ENCODE data around the gene PLEK.
A peak's percentile ranks its signal among the peaks of the same experiment; 100 is the strongest.
"Not testable (repeated sequence)": the region's sequence is repeated elsewhere in the genome, so short reads cannot be mapped to it uniquely, and the experiment has no call there.

Gene PLEK

GRCh38 chr2:68365087-68365486 lies at the start of gene PLEK:
Gene PLEK (plus strand): TSS chr2:68365282. CDS start chr2:68365352, 70 bp downstream.
- DNase-seq = no peak

GRCh38 chr2:68316111-68316510 lies 49.0 kb upstream of the PLEK start:
- DNase-seq = no peak

- no peak for DNase-seq
Measured at GRCh38 chr2:68317971-68318913, 46.8 kb upstream of the PLEK start.

GRCh38 chr2:68318914-68319397 lies 46.1 kb upstream of the PLEK start:
- no peak for DNase-seq

GRCh38 chr2:68319398-68320117 lies 45.5 kb upstream of the PLEK start, which contains the start of gene CNRIP1:
Gene CNRIP1 (minus strand): TSS chr2:68319949. CDS start chr2:68319400, 549 bp downstream.
- DNase-seq = peak; percentile 52 to 55

GRCh38 chr2:68320118-68320641 lies 44.9 kb upstream of the PLEK start:
- DNase-seq = peak; percentile 40 to 55

- DNase-seq = no peak
Measured at GRCh38 chr2:68325056-68325455, 40.0 kb upstream of the PLEK start.

- no peak for DNase-seq
Measured at GRCh38 chr2:68328901-68329300, 36.2 kb upstream of the PLEK start.

- no peak for DNase-seq
Measured at GRCh38 chr2:68330691-68331090, 34.4 kb upstream of the PLEK start.

- no peak for DNase-seq
Measured at GRCh38 chr2:68333009-68333408, 32.1 kb upstream of the PLEK start.

GRCh38 chr2:68333931-68334330 lies 31.2 kb upstream of the PLEK start:
- DNase-seq = no peak

- DNase-seq = no peak
Measured at GRCh38 chr2:68336192-68336591, 28.9 kb upstream of the PLEK start.

- DNase-seq = no peak
Measured at GRCh38 chr2:68340226-68341061, 24.6 kb upstream of the PLEK start.

GRCh38 chr2:68341062-68341329 lies 24.1 kb upstream of the PLEK start:
- DNase-seq = no peak

GRCh38 chr2:68341583-68341982 lies 23.5 kb upstream of the PLEK start:
- no peak for DNase-seq

GRCh38 chr2:68342470-68342869 lies 22.6 kb upstream of the PLEK start:
- DNase-seq = no peak

GRCh38 chr2:68344031-68344430 lies 21.1 kb upstream of the PLEK start:
- DNase-seq = no peak

- DNase-seq = no peak
Measured at GRCh38 chr2:68345129-68345875, 19.8 kb upstream of the PLEK start.

- DNase-seq = not testable (repeated sequence)
Measured at GRCh38 chr2:68349091-68349490, 16.0 kb upstream of the PLEK start.

- no peak for DNase-seq
Measured at GRCh38 chr2:68351997-68352396, 13.1 kb upstream of the PLEK start.

- no peak for DNase-seq
Measured at GRCh38 chr2:68352651-68353391, 12.3 kb upstream of the PLEK start.

Measured in NCI-H1930 (cell line).